ENCODE results near the gene RWDD4.
A peak's percentile ranks its signal among the peaks of the same experiment; 100 is the strongest.

The RWDD4 gene

GRCh38 chr4:183636923-183637322, 22.1 kb downstream of the RWDD4 start:
- peak; percentile 69 for DNase-seq (ENCODE audit: low read depth)
- no peak for TF ChIP-seq CTCF (conservative IDR thresholded peaks at IDR 0.05; ENCODE audit: low read depth, low read length)
- H3K4me3 ChIP-seq (ENCODE audit: low read depth, low read length) = peak overlapping the region; percentile 33

- TF ChIP-seq CTCF (conservative IDR thresholded peaks at IDR 0.05; ENCODE audit: low read depth, low read length) = peak; percentile 34
- DNase-seq (ENCODE audit: low read depth) = peak; percentile 62
- H3K4me3 ChIP-seq (ENCODE audit: low read depth, low read length) = peak overlapping the region; percentile 33
These were observed 22.5 kb downstream of the RWDD4 start for GRCh38 chr4:183636503-183636902.

- no peak for TF ChIP-seq CTCF (conservative IDR thresholded peaks at IDR 0.05; ENCODE audit: low read depth, low read length)
- DNase-seq (ENCODE audit: low read depth) = peak; percentile 36
- no peak overlapping the region for H3K4me3 ChIP-seq (ENCODE audit: low read depth, low read length)
These were observed 23.2 kb downstream of the RWDD4 start for GRCh38 chr4:183635741-183636140.

- TF ChIP-seq CTCF (conservative IDR thresholded peaks at IDR 0.05; ENCODE audit: low read depth, low read length) = no peak
- H3K4me3 ChIP-seq (ENCODE audit: low read depth, low read length) = no peak overlapping the region
- DNase-seq (ENCODE audit: low read depth) = peak; percentile 14
These were observed 23.7 kb downstream of the RWDD4 start for GRCh38 chr4:183635321-183635720.

GRCh38 chr4:183633476-183634400, 25.2 kb downstream of the RWDD4 start:
- TF ChIP-seq CTCF (conservative IDR thresholded peaks at IDR 0.05; ENCODE audit: low read depth, low read length) = no peak
- no peak overlapping the region for H3K4me3 ChIP-seq (ENCODE audit: low read depth, low read length)
- DNase-seq (ENCODE audit: low read depth) = no peak

- TF ChIP-seq CTCF (conservative IDR thresholded peaks at IDR 0.05; ENCODE audit: low read depth, low read length) = no peak
- no peak for DNase-seq (ENCODE audit: low read depth)
- no peak overlapping the region for H3K4me3 ChIP-seq (ENCODE audit: low read depth, low read length)
These were observed 26.3 kb downstream of the RWDD4 start for GRCh38 chr4:183632689-183633088.
